ENCODE results near the gene SLC19A2. TPM values are rescaled to one million over a fixed set of nuclear protein-coding genes. Genes with fewer than 3 reads are reported as not detected.
"Not testable (repeated sequence)": the region's sequence is repeated elsewhere in the genome, so short reads cannot be mapped to it uniquely, and the experiment has no call there.

Gene SLC19A2
- polyA plus RNA-seq (2013, experiment 1 of 4): 14.6 TPM
- 14.5 TPM for polyA plus RNA-seq (2013, experiment 2 of 4)
- 10.6 TPM for polyA plus RNA-seq (2013, experiment 3 of 4)
- polyA plus RNA-seq (2013, experiment 4 of 4): 13.5 TPM

DNA sequence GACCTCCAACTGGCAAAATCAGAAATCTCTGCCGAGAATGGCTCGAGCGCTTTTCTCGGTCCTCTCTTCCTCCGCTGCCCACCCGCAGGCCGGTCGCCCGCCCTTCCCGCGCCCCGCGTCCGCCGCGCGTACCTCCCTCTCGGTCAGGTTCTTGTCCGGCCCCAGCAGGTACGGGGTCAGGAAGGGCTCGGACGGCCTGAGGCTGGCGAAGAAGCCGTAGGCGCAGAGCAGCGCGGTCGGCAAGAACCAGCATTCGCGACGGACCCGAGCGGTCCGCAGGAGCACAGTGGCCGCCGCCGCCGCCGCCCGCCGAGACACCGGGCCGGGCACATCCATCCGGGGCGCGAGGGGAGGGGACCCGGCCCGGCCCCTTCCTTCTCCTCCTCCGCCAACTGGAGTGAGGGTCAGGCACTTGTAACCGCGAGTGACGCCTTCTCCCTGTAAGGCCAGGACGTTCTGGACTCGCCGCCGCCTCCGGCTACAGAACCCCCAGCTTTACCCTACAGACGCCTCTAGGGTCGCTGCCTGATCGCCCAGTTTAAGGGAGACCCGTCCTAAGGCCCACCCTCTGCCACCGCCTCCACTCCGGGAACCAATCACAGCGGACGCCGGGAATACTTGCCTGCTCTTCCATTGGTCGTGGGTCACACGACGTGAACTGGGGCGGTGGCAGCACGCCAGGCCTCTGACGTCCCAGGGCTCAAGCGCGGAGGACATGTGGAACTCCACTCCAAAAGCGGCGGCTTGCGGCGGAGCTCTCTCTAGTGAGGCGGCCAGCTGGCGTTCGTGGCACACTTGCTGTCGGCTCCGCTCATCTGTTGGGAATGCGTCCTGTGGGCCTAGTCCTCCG is at the start of gene SLC19A2:
Gene SLC19A2, minus strand, starts transcription at position 514 of the 850 bp plus-strand sequence. Its CDS starts 178 bp downstream, at position 336.
- Histone ChIP-seq H3K9me3 (ENCODE audit: control insufficient read depth, low read length) (no peaks in the 10 kb centered on the region), H3K4me1 (ENCODE audit: control insufficient read depth, insufficient read depth, low read length) (peaks cover 16% of the 10 kb centered on the region), H3K36me3 (ENCODE audit: control insufficient read depth, insufficient read depth, low read length) (no peaks in the 10 kb centered on the region), H3K27ac (ENCODE audit: insufficient read depth, low read depth, low read length, poor library complexity, severe bottlenecking) (peak within 1 kb of the TSS; percentile 77), H3K27me3 (ENCODE audit: control insufficient read depth, insufficient read depth, low read length, poor library complexity, severe bottlenecking) (no peaks in the 10 kb centered on the region), H3K4me3 (ENCODE audit: insufficient read depth, low read depth, low read length) (peak within 1 kb of the TSS; percentile 94)
- WGBS, 2 experiments: 0% methylated on average over 85 of the region's 85 CpGs

DNA sequence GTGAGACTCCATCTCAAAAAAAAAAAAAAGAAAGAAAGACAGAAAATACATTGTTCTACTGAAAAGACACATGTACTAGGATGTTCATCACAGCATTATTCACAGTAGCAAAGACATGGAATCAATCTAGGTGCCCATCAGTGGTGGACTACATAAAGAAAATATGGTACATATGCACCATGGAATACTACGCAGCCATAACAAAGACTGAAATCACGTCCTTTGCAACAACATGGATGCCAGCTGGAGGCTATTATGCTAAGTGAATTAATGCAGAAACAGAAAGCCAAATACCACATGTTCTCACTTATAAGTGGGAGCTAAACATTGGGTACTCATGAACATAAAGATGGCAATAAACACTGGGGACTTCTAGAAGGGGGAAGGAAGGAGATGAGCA is 48.9 kb upstream of the SLC19A2 start:
- Histone ChIP-seq H3K9me3 (ENCODE audit: control insufficient read depth, low read length) (no peaks in the 10 kb centered on the region), H3K27me3 (ENCODE audit: control insufficient read depth, insufficient read depth, low read length, poor library complexity, severe bottlenecking) (no peaks in the 10 kb centered on the region), H3K4me3 (ENCODE audit: insufficient read depth, low read depth, low read length) (no peak overlapping the region), H3K36me3 (ENCODE audit: control insufficient read depth, insufficient read depth, low read length) (no peaks in the 10 kb centered on the region), H3K27ac (ENCODE audit: insufficient read depth, low read depth, low read length, poor library complexity, severe bottlenecking) (no peak overlapping the region), H3K4me1 (ENCODE audit: control insufficient read depth, insufficient read depth, low read length) (no peaks in the 10 kb centered on the region)
- WGBS, 2 experiments: 95 to 98% methylated on average over 2 of the region's 2 CpGs

GRCh38 chr1:169533528-169534190 is 47.9 kb upstream of the SLC19A2 start:
- H3K9me3 ChIP-seq (ENCODE audit: control insufficient read depth, low read length); H3K4me1 ChIP-seq (ENCODE audit: control insufficient read depth, insufficient read depth, low read length); H3K27ac ChIP-seq (ENCODE audit: insufficient read depth, low read depth, low read length, poor library complexity, severe bottlenecking); H3K36me3 ChIP-seq (ENCODE audit: control insufficient read depth, insufficient read depth, low read length); H3K27me3 ChIP-seq (ENCODE audit: control insufficient read depth, insufficient read depth, low read length, poor library complexity, severe bottlenecking); H3K4me3 ChIP-seq (ENCODE audit: insufficient read depth, low read depth, low read length): not testable (repeated sequence)
- WGBS, 2 experiments: 95 to 97% methylated on average over 9 of the region's 9 CpGs

DNA sequence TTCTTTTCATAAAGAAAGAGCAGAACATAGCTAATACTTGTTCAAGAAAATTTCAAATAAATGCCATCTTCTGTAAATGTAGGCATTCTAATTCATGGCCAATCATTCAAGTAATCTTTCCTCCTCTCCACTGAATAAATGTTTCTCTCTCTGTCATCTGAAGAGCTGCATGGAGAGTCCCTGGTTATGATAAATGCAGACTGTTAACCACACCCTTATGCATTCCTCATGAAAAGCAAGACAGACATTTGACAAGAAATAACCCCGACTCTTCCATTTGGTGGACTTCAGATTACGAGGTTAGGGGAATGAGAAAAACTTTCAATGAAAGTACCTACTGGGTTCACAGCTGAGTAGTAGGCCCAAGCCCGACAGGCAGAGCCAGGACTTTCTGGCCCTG is 44.7 kb upstream of the SLC19A2 start:
- 76 to 78% methylated on average over 3 of the region's 3 CpGs for WGBS, 2 experiments

GRCh38 chr1:169529068-169529642 is 43.4 kb upstream of the SLC19A2 start:
- no peaks in the 10 kb centered on the region for H3K9me3 ChIP-seq (ENCODE audit: control insufficient read depth, low read length)
- no peaks in the 10 kb centered on the region for H3K4me1 ChIP-seq (ENCODE audit: control insufficient read depth, insufficient read depth, low read length)
- H3K4me3 ChIP-seq (ENCODE audit: insufficient read depth, low read depth, low read length): no peak overlapping the region
- no peaks in the 10 kb centered on the region for H3K27me3 ChIP-seq (ENCODE audit: control insufficient read depth, insufficient read depth, low read length, poor library complexity, severe bottlenecking)
- WGBS, 2 experiments: 45 to 50% methylated on average over 3 of the region's 3 CpGs
- H3K36me3 ChIP-seq (ENCODE audit: control insufficient read depth, insufficient read depth, low read length): no peaks in the 10 kb centered on the region
- H3K27ac ChIP-seq (ENCODE audit: insufficient read depth, low read depth, low read length, poor library complexity, severe bottlenecking): no peak overlapping the region

More for the DNA sequence above, 44.7 kb upstream of the SLC19A2 start:
- Histone ChIP-seq H3K27ac (ENCODE audit: insufficient read depth, low read depth, low read length, poor library complexity, severe bottlenecking) (no peak overlapping the region), H3K9me3 (ENCODE audit: control insufficient read depth, low read length) (no peaks in the 10 kb centered on the region), H3K27me3 (ENCODE audit: control insufficient read depth, insufficient read depth, low read length, poor library complexity, severe bottlenecking) (no peaks in the 10 kb centered on the region), H3K36me3 (ENCODE audit: control insufficient read depth, insufficient read depth, low read length) (no peaks in the 10 kb centered on the region), H3K4me3 (ENCODE audit: insufficient read depth, low read depth, low read length) (no peak overlapping the region), H3K4me1 (ENCODE audit: control insufficient read depth, insufficient read depth, low read length) (no peaks in the 10 kb centered on the region)

- H3K9me3 ChIP-seq (ENCODE audit: control insufficient read depth, low read length): no peaks in the 10 kb centered on the region
- no peak overlapping the region for H3K4me3 ChIP-seq (ENCODE audit: insufficient read depth, low read depth, low read length)
- no peaks in the 10 kb centered on the region for H3K36me3 ChIP-seq (ENCODE audit: control insufficient read depth, insufficient read depth, low read length)
- 72 to 75% methylated on average over 7 to 9 of the region's 9 CpGs for WGBS, 2 experiments
- H3K27me3 ChIP-seq (ENCODE audit: control insufficient read depth, insufficient read depth, low read length, poor library complexity, severe bottlenecking): no peaks in the 10 kb centered on the region
- H3K4me1 ChIP-seq (ENCODE audit: control insufficient read depth, insufficient read depth, low read length): no peaks in the 10 kb centered on the region
- H3K27ac ChIP-seq (ENCODE audit: insufficient read depth, low read depth, low read length, poor library complexity, severe bottlenecking): no peak overlapping the region
These were observed 42.7 kb upstream of the SLC19A2 start for GRCh38 chr1:169528215-169529067.

GRCh38 chr1:169527451-169528214 is 41.9 kb upstream of the SLC19A2 start:
- Histone ChIP-seq H3K9me3 (ENCODE audit: control insufficient read depth, low read length) (no peaks in the 10 kb centered on the region), H3K27ac (ENCODE audit: insufficient read depth, low read depth, low read length, poor library complexity, severe bottlenecking) (no peak overlapping the region), H3K36me3 (ENCODE audit: control insufficient read depth, insufficient read depth, low read length) (no peaks in the 10 kb centered on the region), H3K4me3 (ENCODE audit: insufficient read depth, low read depth, low read length) (no peak overlapping the region), H3K27me3 (ENCODE audit: control insufficient read depth, insufficient read depth, low read length, poor library complexity, severe bottlenecking) (no peaks in the 10 kb centered on the region), H3K4me1 (ENCODE audit: control insufficient read depth, insufficient read depth, low read length) (no peaks in the 10 kb centered on the region)
- 94 to 98% methylated on average over 5 of the region's 5 CpGs for WGBS, 2 experiments

GRCh38 chr1:169527001-169527400 is 41.3 kb upstream of the SLC19A2 start:
- no peaks in the 10 kb centered on the region for H3K27me3 ChIP-seq (ENCODE audit: control insufficient read depth, insufficient read depth, low read length, poor library complexity, severe bottlenecking)
- H3K36me3 ChIP-seq (ENCODE audit: control insufficient read depth, insufficient read depth, low read length): no peaks in the 10 kb centered on the region
- no peaks in the 10 kb centered on the region for H3K4me1 ChIP-seq (ENCODE audit: control insufficient read depth, insufficient read depth, low read length)
- WGBS, 2 experiments: 98 to 99% methylated on average over 3 of the region's 3 CpGs
- no peak overlapping the region for H3K27ac ChIP-seq (ENCODE audit: insufficient read depth, low read depth, low read length, poor library complexity, severe bottlenecking)
- no peaks in the 10 kb centered on the region for H3K9me3 ChIP-seq (ENCODE audit: control insufficient read depth, low read length)
- H3K4me3 ChIP-seq (ENCODE audit: insufficient read depth, low read depth, low read length): no peak overlapping the region

GRCh38 chr1:169526120-169526832 is 40.5 kb upstream of the SLC19A2 start:
- Histone ChIP-seq H3K27ac (ENCODE audit: insufficient read depth, low read depth, low read length, poor library complexity, severe bottlenecking) (no peak overlapping the region), H3K4me3 (ENCODE audit: insufficient read depth, low read depth, low read length) (no peak overlapping the region), H3K27me3 (ENCODE audit: control insufficient read depth, insufficient read depth, low read length, poor library complexity, severe bottlenecking) (no peaks in the 10 kb centered on the region), H3K4me1 (ENCODE audit: control insufficient read depth, insufficient read depth, low read length) (no peaks in the 10 kb centered on the region), H3K36me3 (ENCODE audit: control insufficient read depth, insufficient read depth, low read length) (no peaks in the 10 kb centered on the region), H3K9me3 (ENCODE audit: control insufficient read depth, low read length) (no peaks in the 10 kb centered on the region)
- WGBS, 2 experiments: 96 to 100% methylated on average over 1 of the region's 1 CpG

All from ectodermal cell (in vitro differentiated cells).